ENCODE results near the gene TRABD2B.

TRABD2B gene

GRCh38 chr1:47997289-47998200 is at the start of gene TRABD2B:
Gene TRABD2B, minus strand, starts transcription at chr1:47997385.
- peak; percentile 80 for DNase-seq

GRCh38 chr1:48044311-48044710 is 47.1 kb upstream of the TRABD2B start:
- DNase-seq, result no peak

- no peak for DNase-seq
Observed at GRCh38 chr1:48043622-48044021, 46.4 kb upstream of the TRABD2B start.

GRCh38 chr1:48040154-48040553 is 43.0 kb upstream of the TRABD2B start:
- no peak for DNase-seq

GRCh38 chr1:48039088-48040054 is 42.2 kb upstream of the TRABD2B start:
- DNase-seq, result no peak

- DNase-seq, result no peak
Observed at GRCh38 chr1:48038270-48038767, 41.1 kb upstream of the TRABD2B start.

- peak; percentile 59 for DNase-seq
Observed at GRCh38 chr1:48036710-48037355, 39.6 kb upstream of the TRABD2B start.

- no peak for DNase-seq
Observed at GRCh38 chr1:48035371-48036141, 38.4 kb upstream of the TRABD2B start.

GRCh38 chr1:48033495-48034045 is 36.4 kb upstream of the TRABD2B start:
- no peak for DNase-seq

GRCh38 chr1:48031676-48032075 is 34.5 kb upstream of the TRABD2B start:
- DNase-seq, result no peak

GRCh38 chr1:48030696-48031365 is 33.6 kb upstream of the TRABD2B start:
- no peak for DNase-seq

- no peak for DNase-seq
Observed at GRCh38 chr1:48030211-48030610, 33.0 kb upstream of the TRABD2B start.

- DNase-seq, result no peak
Observed at GRCh38 chr1:48028218-48029069, 31.3 kb upstream of the TRABD2B start.

- no peak for DNase-seq
Observed at GRCh38 chr1:48027533-48027835, 30.3 kb upstream of the TRABD2B start.

- no peak for DNase-seq
Observed at GRCh38 chr1:48026701-48027532, 29.7 kb upstream of the TRABD2B start.

GRCh38 chr1:48026275-48026674 is 29.1 kb upstream of the TRABD2B start:
- no peak for DNase-seq

GRCh38 chr1:48025076-48025475 is 27.9 kb upstream of the TRABD2B start:
- DNase-seq, result no peak

GRCh38 chr1:48023488-48023887 is 26.3 kb upstream of the TRABD2B start:
- DNase-seq, result no peak

GRCh38 chr1:48022306-48022705 is 25.1 kb upstream of the TRABD2B start:
- DNase-seq, result no peak
